ENCODE measurements around the gene MAGEB5.

The MAGEB5 gene

GRCh38 chrX:26208012-26208411, 8.0 kb upstream of the MAGEB5 start:
- Histone ChIP-seq H3F3A (ENCODE audit: insufficient read depth, low read length) (no peaks in the 10 kb centered on the region), H2AFZ (ENCODE audit: low read length) (no peak overlapping the region), H3K4me3 (ENCODE audit: low read depth, low read length, poor library complexity, severe bottlenecking) (no peak overlapping the region), H4K20me1 (ENCODE audit: insufficient read depth, low read length) (no peaks in the 10 kb centered on the region), H3K36me3 (ENCODE audit: insufficient read depth, low read length) (no peaks in the 10 kb centered on the region), H3K9me2 (ENCODE audit: low read depth, low read length) (no peaks in the 10 kb centered on the region), H3K4me1 (ENCODE audit: insufficient read depth, low read length, severe bottlenecking) (no peaks in the 10 kb centered on the region), H3K9ac (ENCODE audit: low read length) (no peak overlapping the region), H3K4me2 (ENCODE audit: low read length) (no peak overlapping the region), H3K27me3 (ENCODE audit: insufficient read depth, low read length) (no peaks in the 10 kb centered on the region), H3K79me2 (ENCODE audit: insufficient read depth, low read length) (no peaks in the 10 kb centered on the region), H3K27ac (ENCODE audit: low read depth, low read length, poor library complexity, severe bottlenecking) (no peak overlapping the region), H3K9me3 (ENCODE audit: low read length) (no peaks in the 10 kb centered on the region)
- TF ChIP-seq CTCF (IDR thresholded peaks at IDR 0.05; ENCODE audit: low read length) (no peak), EZH2 (IDR thresholded peaks at IDR 0.05; ENCODE audit: borderline replicate concordance, low read length) (no peak)

GRCh38 chrX:26219351-26219750, 3.4 kb downstream of the MAGEB5 start:
- H3K9me3 ChIP-seq (ENCODE audit: low read length), result no peaks in the 10 kb centered on the region
- H3K36me3 ChIP-seq (ENCODE audit: insufficient read depth, low read length), result no peaks in the 10 kb centered on the region
- no peaks in the 10 kb centered on the region for H3K4me1 ChIP-seq (ENCODE audit: insufficient read depth, low read length, severe bottlenecking)
- H2AFZ ChIP-seq (ENCODE audit: low read length), result no peak overlapping the region
- TF ChIP-seq EZH2 (IDR thresholded peaks at IDR 0.05; ENCODE audit: borderline replicate concordance, low read length) (no peak), CTCF (IDR thresholded peaks at IDR 0.05; ENCODE audit: low read length) (no peak)
- no peaks in the 10 kb centered on the region for H3K27me3 ChIP-seq (ENCODE audit: insufficient read depth, low read length)
- no peaks in the 10 kb centered on the region for H3K79me2 ChIP-seq (ENCODE audit: insufficient read depth, low read length)
- no peak overlapping the region for H3K9ac ChIP-seq (ENCODE audit: low read length)
- H3K9me2 ChIP-seq (ENCODE audit: low read depth, low read length), result no peaks in the 10 kb centered on the region
- no peak overlapping the region for H3K4me3 ChIP-seq (ENCODE audit: low read depth, low read length, poor library complexity, severe bottlenecking)
- no peaks in the 10 kb centered on the region for H3F3A ChIP-seq (ENCODE audit: insufficient read depth, low read length)
- no peak overlapping the region for H3K4me2 ChIP-seq (ENCODE audit: low read length)
- H3K27ac ChIP-seq (ENCODE audit: low read depth, low read length, poor library complexity, severe bottlenecking), result no peak overlapping the region
- no peaks in the 10 kb centered on the region for H4K20me1 ChIP-seq (ENCODE audit: insufficient read depth, low read length)

GRCh38 chrX:26234177-26234576, 18.2 kb downstream of the MAGEB5 start:
- H3K9me2 ChIP-seq (ENCODE audit: low read depth, low read length), result no peaks in the 10 kb centered on the region
- no peaks in the 10 kb centered on the region for H4K20me1 ChIP-seq (ENCODE audit: insufficient read depth, low read length)
- no peak overlapping the region for H3K9ac ChIP-seq (ENCODE audit: low read length)
- H3K9me3 ChIP-seq (ENCODE audit: low read length), result no peaks in the 10 kb centered on the region
- H3K27ac ChIP-seq (ENCODE audit: low read depth, low read length, poor library complexity, severe bottlenecking), result no peak overlapping the region
- H3K79me2 ChIP-seq (ENCODE audit: insufficient read depth, low read length), result no peaks in the 10 kb centered on the region
- no peak overlapping the region for H3K4me3 ChIP-seq (ENCODE audit: low read depth, low read length, poor library complexity, severe bottlenecking)
- H3K4me1 ChIP-seq (ENCODE audit: insufficient read depth, low read length, severe bottlenecking), result no peaks in the 10 kb centered on the region
- no peaks in the 10 kb centered on the region for H3K27me3 ChIP-seq (ENCODE audit: insufficient read depth, low read length)
- no peak overlapping the region for H3K4me2 ChIP-seq (ENCODE audit: low read length)
- TF ChIP-seq CTCF (IDR thresholded peaks at IDR 0.05; ENCODE audit: low read length) (no peak), EZH2 (IDR thresholded peaks at IDR 0.05; ENCODE audit: borderline replicate concordance, low read length) (no peak)
- no peaks in the 10 kb centered on the region for H3F3A ChIP-seq (ENCODE audit: insufficient read depth, low read length)
- H2AFZ ChIP-seq (ENCODE audit: low read length), result no peak overlapping the region
- H3K36me3 ChIP-seq (ENCODE audit: insufficient read depth, low read length), result no peaks in the 10 kb centered on the region

Measured in OCI-LY1 (cell line).